ENCODE results near the gene TSPAN11. TPM values are rescaled to one million over a fixed set of nuclear protein-coding genes. Genes with fewer than 3 reads are reported as not detected.

The TSPAN11 gene
- total RNA-seq, 1 donor from 2014 or later = 2.5 TPM

- TF ChIP-seq CTCF (IDR thresholded peaks at IDR 0.05) = no peak
- no peak for TF ChIP-seq POLR2A (IDR thresholded peaks at IDR 0.05)
- no peak for TF ChIP-seq POLR2AphosphoS5 (IDR thresholded peaks at IDR 0.05; ENCODE audit: insufficient read depth in 1 of 2, low read depth in 1 of 2)
- H3K36me3 ChIP-seq = no peaks in the 10 kb centered on the region
- H3K27ac ChIP-seq = no peak overlapping the region
- DNase-seq (ENCODE audit: extremely low spot score in 2 of 2) = no peak
- no peaks in the 10 kb centered on the region for H3K4me1 ChIP-seq
- H3K4me3 ChIP-seq = no peak overlapping the region
- H3K27me3 ChIP-seq = no peaks in the 10 kb centered on the region
- no peaks in the 10 kb centered on the region for H3K9me3 ChIP-seq
- intact Hi-C loops (cut with DNase I) = no loop called here
Observed at GRCh38 chr12:31034372-31034771, 107.8 kb downstream of the TSPAN11 start.

DNA sequence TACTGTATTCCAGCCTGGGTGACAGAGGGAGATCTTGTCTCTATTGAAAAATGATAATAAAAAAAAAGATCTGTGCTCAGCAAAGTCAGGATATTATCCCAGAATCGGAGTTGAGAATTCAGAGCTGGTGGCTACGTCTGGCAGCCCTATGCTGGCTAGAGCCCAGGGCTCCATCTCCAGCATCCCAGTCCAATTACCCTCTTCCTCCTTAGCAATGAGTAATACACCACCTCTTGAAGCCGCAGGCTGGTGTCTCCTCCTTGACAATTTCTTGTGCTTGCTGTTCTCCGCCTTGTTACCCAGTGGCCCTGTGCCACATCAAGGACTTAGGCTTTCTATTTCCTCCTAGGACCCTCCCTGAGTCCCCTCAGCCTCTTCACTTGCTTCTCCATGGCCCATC, 108.7 kb downstream of the TSPAN11 start:
- H3K4me3 ChIP-seq = no peak overlapping the region
- intact Hi-C loops (cut with DNase I) = no loop called here
- TF ChIP-seq POLR2AphosphoS5 (IDR thresholded peaks at IDR 0.05; ENCODE audit: insufficient read depth in 1 of 2, low read depth in 1 of 2) = no peak
- no peak for TF ChIP-seq CTCF (IDR thresholded peaks at IDR 0.05)
- TF ChIP-seq POLR2A (IDR thresholded peaks at IDR 0.05) = no peak
- no peak for DNase-seq (ENCODE audit: extremely low spot score in 2 of 2)
- no peaks in the 10 kb centered on the region for H3K36me3 ChIP-seq
- H3K9me3 ChIP-seq = no peaks in the 10 kb centered on the region
- no peak overlapping the region for H3K27ac ChIP-seq
- no peaks in the 10 kb centered on the region for H3K4me1 ChIP-seq
- H3K27me3 ChIP-seq = no peaks in the 10 kb centered on the region

DNA sequence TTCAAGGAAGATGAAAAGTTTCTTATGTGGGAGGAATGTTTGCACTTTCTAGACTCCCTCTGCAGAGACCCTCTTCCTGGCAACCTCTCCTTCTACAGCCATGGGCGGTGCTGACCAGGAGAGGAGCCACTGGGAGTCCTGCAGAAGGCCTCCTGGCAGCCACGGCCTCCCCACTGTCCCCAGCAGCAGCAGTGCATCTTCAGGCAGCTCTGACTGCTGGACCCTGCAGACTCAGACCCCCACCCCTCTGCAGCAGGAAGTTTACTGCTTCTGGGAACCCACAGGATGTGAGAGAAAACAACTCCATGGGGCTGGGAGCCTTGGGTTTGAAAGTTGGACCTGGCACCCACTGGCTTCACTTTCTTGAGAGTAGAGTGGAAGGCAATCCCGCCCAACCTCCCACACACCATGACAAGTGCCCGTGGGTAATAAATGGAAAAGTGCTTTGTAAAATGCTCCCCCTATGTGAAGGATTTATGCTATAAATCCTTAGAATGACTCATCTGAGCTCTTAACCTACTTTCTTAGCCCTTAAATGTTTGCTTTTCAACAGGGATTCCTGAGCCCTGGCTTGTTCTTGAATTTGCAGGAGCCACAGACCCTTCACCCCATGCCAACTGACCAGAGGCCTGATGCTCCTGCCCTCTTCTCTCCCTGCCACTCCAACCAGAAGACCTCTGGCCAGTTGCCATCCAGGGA, 109.6 kb downstream of the TSPAN11 start:
- Histone ChIP-seq H3K27ac (no peak overlapping the region), H3K4me1 (no peaks in the 10 kb centered on the region), H3K4me3 (no peak overlapping the region), H3K27me3 (no peaks in the 10 kb centered on the region), H3K9me3 (no peaks in the 10 kb centered on the region), H3K36me3 (no peaks in the 10 kb centered on the region)
- no peak for DNase-seq (ENCODE audit: extremely low spot score in 2 of 2)
- intact Hi-C loops (cut with DNase I) = no loop called here
- no peak for TF ChIP-seq CTCF (IDR thresholded peaks at IDR 0.05)
- no peak for TF ChIP-seq POLR2A (IDR thresholded peaks at IDR 0.05)
- TF ChIP-seq POLR2AphosphoS5 (IDR thresholded peaks at IDR 0.05; ENCODE audit: insufficient read depth in 1 of 2, low read depth in 1 of 2) = no peak

DNA sequence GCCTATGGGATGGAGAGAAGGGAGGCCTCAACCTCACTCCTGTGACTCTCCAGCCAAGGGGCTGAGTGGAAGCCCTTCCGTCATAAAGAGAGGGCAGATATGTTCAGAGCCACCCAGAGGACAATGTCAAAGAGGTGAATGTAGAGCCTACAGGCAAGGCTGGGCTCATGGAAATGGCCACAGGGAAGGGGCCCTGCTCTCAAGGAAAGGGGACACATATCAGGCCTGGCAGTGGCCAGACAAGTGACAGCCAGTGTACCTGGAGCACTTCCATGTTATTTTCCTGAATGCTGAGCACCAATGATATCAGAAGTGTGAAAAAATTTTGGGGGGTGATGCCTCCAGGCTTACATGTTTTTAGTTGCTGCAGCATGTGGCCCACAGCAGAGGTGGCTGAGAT, 110.5 kb downstream of the TSPAN11 start:
- intact Hi-C loops (cut with DNase I) = no loop called here
- Histone ChIP-seq H3K36me3 (no peaks in the 10 kb centered on the region), H3K27ac (no peak overlapping the region), H3K4me1 (no peaks in the 10 kb centered on the region), H3K9me3 (no peaks in the 10 kb centered on the region), H3K27me3 (no peaks in the 10 kb centered on the region), H3K4me3 (no peak overlapping the region)
- TF ChIP-seq CTCF (IDR thresholded peaks at IDR 0.05) (no peak), POLR2AphosphoS5 (IDR thresholded peaks at IDR 0.05; ENCODE audit: insufficient read depth in 1 of 2, low read depth in 1 of 2) (no peak), POLR2A (IDR thresholded peaks at IDR 0.05) (no peak)
- DNase-seq (ENCODE audit: extremely low spot score in 2 of 2) = no peak

DNA sequence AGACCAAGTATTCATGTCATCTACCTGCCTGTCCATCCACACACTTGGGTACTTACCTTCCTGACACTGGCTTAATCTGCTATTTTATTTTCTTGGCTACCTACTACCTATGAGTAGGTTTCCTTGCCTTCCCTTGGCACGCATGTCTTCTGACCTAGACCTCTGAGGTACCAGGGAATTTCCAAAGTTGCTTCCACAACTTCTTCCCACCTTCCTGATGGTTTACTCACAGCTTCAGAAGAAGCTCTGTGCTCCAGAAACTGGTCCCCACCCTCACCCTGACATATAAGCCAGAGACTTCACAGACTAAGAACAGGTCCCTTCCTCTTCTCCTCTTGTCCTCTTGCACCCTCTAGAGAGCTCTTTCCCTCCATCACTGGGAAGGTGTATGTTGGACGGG, 111.4 kb downstream of the TSPAN11 start:
- H3K9me3 ChIP-seq = no peaks in the 10 kb centered on the region
- no peaks in the 10 kb centered on the region for H3K27me3 ChIP-seq
- H3K36me3 ChIP-seq = no peaks in the 10 kb centered on the region
- TF ChIP-seq POLR2A (IDR thresholded peaks at IDR 0.05) = no peak
- TF ChIP-seq POLR2AphosphoS5 (IDR thresholded peaks at IDR 0.05; ENCODE audit: insufficient read depth in 1 of 2, low read depth in 1 of 2) = no peak
- no peak for TF ChIP-seq CTCF (IDR thresholded peaks at IDR 0.05)
- H3K4me3 ChIP-seq = no peak overlapping the region
- no peaks in the 10 kb centered on the region for H3K4me1 ChIP-seq
- DNase-seq (ENCODE audit: extremely low spot score in 2 of 2) = no peak
- H3K27ac ChIP-seq = no peak overlapping the region
- intact Hi-C loops (cut with DNase I) = no loop called here
